VCaP (cell line): ENCODE measurements around the gene CANT1.
"Not testable (repeated sequence)": the region's sequence is repeated elsewhere in the genome, so short reads cannot be mapped to it uniquely, and the experiment has no call there.

Experiments
- H3K27ac ChIP-seq: fragments of 450-650 bp; 2 replicates; pipeline ENCODE4 v1.5.1; 2017
- CTCF ChIP-seq: fragments of 450-650 bp; conservative IDR thresholded peaks from 2 replicates; pipeline ENCODE4 v1.5.1; 2017; ENCODE audit warnings: mild to moderate bottlenecking, moderate library complexity

CANT1 gene

DNA sequence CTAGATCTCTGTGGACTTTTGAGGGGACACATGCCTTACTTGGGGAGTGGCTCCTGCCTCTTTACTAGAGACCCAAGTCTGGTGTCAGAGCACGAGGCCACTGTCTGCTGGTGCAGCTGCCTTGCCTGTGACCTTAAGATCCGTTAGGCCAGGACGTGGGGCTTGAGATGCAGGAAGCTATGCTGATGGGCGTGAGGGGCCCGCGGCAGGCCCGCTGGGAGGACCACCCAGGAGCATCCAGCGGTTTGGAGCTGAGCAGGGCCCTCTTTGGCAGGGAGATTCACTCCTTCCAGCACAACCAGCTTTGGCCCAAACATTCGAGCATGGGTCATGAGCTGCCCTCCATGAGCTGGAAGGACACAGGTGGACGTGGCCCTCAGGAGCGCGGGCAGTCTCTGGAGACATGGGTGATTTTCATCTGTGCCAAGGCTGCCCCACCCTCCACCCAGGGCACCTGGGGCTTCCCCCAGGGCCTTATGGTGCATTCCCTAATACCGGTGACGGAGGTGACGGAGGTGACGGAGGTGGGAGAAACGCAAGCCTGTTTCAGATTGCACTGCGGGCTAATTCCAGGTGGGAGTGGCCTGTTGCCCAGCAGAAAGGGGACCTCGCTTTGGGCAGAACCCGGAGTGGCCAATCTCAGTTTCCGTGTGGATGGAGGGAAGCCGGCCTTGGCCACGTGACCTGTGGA, 42.5 kb downstream of the CANT1 start:
- no peak for TF ChIP-seq CTCF
- H3K27ac ChIP-seq: no peak overlapping the region

GRCh38 chr17:78966123-78966813, 43.3 kb downstream of the CANT1 start:
- TF ChIP-seq CTCF: no peak
- H3K27ac ChIP-seq: no peak overlapping the region

DNA sequence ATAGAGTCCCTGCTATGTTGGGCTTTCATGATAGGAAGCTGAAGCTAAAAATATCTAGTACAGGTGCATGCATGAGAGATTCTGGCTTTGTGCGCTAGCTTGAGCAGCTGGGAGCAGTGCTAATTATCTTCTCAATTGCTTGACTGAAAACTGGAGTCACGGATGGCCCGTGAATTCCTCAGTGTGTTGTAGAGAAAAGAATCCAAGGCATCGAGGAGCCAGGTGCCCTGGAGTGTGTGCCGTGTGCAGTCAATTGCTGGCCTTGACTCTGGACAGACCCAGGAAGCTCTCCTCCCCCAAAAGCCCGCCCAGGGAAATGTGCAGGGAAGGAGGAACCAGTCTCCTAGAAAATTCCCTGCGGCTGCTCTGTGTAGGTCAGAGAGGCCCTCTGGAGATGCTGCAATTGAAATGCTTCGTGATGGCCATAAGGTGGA, 44.1 kb downstream of the CANT1 start:
- TF ChIP-seq CTCF: no peak

GRCh38 chr17:78963378-78963777, 46.2 kb downstream of the CANT1 start:
- H3K27ac ChIP-seq: no peak overlapping the region
- TF ChIP-seq CTCF: no peak

More for the DNA sequence above, 44.1 kb downstream of the CANT1 start:
- H3K27ac ChIP-seq: no peak overlapping the region

GRCh38 chr17:78962984-78963348, 46.6 kb downstream of the CANT1 start:
- H3K27ac ChIP-seq: not testable (repeated sequence)

- H3K27ac ChIP-seq: no peak overlapping the region
Observed at GRCh38 chr17:78962345-78962983, 47.1 kb downstream of the CANT1 start.

DNA sequence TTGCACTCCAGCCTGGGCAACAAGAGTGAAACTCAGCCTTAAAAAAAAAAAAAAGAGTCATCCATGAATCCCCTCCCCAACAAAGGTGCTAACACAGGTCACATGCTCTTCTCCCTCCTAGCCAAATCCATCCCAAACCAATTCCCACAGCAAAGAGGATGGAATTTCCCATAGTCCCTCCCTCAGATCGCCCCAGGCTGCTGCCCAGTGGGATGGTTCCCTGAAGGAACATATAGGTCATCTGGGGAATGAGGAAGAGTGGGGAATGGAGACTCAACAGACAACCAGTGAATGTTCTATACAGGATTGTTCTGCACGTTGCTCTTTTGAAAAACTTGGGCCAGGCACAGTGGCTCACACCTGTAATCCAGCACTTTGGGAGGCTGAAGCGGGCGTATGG, 48.0 kb downstream of the CANT1 start:
- no peak for TF ChIP-seq CTCF

More at GRCh38 chr17:78962345-78962983, 47.1 kb downstream of the CANT1 start:
- TF ChIP-seq CTCF: no peak

DNA sequence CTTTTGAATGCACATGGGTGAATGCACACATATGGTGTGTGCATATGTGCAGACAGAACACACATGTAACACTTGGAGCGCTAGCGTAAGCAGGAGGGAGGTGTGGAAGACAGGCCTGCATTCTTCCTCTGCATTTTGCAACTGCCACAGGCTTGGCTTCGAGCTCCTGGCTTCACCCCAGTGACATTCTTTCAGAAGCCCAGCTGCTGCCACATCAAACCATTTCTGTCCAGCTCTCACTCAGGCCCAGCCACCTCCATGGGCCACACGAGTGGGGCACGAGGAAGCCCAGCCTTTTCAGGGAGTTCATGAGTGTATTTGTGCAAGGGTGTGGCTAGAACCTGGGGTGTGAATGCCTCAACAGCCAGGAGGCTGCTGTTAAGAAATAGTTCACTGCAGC, 48.6 kb downstream of the CANT1 start:
- no peak overlapping the region for H3K27ac ChIP-seq
- TF ChIP-seq CTCF: no peak

More for the DNA sequence above, 48.0 kb downstream of the CANT1 start:
- no peak overlapping the region for H3K27ac ChIP-seq
